ENCODE results near the gene DPH3.

DPH3 gene

DNA sequence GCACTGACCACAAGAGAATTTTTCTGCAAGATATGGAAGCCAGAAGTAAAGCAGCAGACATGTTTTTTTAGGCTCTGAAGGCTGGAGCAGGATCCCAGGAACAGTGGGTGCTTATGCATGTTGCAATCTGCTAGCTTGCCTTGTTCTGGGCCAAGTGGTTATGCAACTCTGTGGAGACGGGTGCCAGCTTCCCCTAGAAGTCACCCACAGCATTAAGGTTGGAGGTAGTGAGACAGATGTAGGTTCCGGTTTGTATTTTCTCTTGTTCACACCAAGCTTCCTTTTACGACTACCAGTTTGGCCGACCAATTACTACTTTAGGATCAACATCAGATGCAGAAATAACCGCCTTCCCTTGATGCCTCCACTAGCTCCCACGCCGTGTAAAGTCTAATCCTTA, 11.1 kb downstream of the DPH3 start:
- DNase-seq: no peak

DNA sequence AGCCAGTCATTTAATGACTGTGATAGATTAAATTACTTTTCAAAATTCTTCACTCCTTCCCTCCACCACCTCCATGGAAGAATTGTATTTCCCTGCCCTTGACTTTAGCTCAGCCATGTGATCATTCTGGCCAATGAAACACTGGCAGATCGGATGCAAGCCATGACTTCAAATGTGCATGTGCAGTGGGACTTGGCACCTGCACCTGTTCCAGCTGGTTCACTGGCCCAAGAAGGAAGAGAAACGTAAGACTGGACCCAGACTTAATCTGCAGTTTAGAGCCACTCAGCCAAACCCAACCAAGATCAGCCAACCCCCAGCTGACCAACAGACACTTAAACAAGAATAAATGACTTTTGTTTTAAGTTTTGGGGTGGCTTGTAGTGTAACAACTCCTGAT, 11.8 kb downstream of the DPH3 start:
- no peak for DNase-seq

DNA sequence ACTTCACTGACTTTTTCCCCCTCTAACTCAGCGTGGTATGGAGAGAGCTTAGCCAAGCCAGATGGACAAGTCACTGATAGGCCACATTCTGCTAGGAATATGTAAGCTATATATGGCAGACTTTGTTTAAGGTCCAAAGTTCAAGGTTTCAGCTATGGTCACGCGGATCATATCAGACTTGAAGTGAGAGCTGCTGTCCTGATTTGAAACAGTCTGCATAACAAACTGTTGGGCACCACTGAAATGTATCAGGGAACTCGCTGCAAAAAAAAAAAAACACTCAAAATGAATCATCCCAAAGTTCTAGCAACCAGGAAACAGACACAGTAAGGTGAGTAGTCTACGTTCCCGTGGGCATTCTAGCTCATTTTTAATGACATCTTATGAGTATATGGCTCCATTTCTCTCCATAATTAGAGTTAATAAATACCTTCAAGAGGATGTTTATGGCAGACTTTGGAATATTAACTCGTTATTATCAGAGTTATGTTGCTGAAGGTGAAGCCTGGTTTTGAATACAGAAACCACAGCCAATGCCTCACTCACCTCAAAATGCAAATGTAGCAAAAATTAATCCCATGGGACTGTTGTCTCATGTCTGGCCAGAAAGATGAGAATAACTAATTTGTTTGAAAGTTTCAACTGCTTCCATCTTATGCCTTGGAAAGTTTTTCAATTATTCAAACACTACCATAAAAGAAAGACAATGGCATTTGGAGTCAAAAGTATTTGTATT, 12.3 kb downstream of the DPH3 start:
- DNase-seq: no peak

DNA sequence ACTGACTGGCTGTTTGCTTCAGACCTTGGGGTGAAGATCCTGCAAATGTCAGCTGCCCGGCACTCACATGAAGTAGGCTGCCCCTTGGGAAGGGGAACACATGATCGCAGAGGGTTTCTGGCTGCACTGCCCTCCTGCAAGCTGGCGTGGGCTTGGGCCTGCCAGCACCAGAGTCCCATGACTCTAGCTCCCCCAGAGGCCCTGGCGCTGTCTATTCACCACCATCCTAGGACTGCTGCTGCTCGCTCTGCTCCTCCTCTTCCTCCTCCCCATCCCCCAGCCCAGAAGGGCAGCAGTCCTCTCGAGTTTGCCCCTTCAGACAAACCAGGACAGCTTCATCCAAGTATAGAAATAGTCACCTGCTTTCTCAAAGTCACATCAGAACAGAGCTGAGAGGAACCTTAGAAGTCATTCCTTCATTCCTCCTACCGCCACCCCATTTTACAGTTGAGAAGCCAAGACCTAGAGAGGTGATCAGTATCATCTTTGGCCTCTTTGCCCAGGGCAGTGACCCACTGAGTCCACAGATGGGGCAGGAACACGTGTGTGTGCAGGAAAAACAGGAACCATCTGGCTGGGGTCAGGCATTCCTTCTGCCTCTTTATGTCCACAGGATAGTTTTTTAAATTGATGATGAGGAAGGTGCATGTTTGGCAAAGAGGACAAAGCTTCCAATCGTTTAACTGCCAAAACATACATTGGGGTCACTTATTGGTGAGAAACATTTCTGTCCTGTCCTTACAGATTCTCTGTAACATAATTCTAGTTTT, 13.2 kb downstream of the DPH3 start:
- no peak for DNase-seq

DNA sequence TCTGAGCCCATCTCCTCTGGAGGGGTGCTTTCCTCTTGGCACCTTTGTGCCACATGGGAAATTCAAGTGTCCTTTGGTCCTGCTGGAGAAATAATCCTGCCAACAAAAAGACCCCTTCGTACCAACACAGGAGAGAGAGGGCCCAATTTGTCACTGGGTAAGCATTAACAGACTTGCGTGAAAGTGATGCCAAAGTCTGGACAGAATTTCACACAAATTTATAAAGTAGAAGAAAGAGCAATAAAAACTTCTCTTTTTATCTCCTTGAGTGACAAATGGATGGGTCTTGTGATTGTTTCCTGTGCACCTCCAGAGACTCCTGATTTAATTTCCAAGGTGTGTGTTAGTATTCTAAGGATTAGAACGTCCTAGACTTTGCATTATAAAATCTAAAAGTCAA, 14.9 kb downstream of the DPH3 start:
- no peak for DNase-seq

DNA sequence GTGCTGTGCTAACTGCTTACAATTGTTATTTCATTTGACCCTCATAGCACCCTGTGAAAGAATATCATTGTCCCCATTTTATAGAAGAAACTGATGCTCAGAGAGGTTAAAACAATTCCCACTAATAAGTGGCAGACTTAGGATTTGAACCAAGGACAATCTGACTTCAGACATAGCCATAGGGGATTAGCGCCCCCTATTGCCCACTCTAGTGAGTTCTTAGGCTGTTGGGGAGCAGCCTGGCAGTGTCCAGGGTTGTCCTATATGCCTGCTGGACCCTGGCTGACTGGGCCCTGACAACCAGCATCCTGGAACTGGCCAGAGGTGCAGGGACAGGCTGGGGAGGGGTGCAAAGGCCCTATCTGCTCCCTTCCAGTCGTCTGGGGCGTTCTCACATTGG, 15.4 kb downstream of the DPH3 start:
- DNase-seq: peak in 1 of 2 experiments; percentile 43

DNA sequence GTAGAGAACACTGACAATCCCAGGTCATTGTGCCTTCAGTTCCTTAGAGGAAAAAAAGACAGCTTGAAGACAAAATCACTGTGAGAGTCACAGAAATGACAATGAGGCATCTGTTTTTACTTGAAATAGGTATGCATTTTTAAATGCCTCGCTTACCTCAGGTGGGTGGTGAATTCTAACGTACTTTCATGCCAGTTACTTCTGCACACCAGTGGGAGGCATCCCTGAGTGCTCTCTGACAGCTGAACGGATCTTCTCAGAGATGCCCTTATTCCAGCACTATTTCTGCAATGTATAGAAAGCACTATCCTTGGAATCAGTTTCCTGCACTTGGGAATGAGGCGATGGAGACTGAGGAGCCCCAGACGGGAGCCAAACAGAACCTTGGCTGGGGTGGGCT, 16.2 kb downstream of the DPH3 start:
- no peak for DNase-seq

DNA sequence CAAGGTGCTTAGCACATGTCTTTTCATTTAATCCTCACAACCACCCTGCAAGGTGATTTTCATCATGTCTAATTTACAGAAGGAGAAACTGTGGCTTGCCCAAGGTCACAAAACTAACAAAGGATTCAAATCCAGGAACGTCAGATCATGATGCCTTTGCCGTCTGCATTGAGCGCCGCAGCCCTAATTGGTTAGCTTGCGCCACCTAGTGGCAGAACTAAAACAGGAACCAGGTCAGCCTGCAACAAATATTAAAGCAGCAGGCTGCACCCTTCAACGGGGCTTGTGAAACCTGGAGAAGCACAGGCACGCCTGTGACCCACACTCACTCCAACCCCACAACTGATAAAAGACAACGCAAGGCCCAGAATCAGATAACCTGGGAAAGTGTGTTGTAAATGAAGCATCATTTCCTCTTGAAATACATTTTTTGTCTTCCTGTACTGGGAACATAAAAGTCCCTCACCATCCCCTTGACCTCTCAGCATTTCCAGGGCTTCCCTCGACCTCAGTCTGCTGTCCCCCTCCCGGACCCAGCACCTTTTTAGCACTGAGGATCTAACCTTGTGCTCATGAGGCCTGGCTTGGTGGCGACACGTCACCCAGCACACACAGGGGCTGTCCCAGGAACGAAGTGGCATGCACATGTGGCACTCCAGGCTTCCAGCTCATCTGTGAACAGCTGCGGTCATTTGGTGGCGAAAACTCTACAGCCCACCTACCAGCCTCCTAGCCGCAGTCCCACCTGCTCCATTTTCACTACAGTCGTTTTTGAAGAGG, 17.3 kb downstream of the DPH3 start:
- DNase-seq: peak; percentile 83 to 84

DNA sequence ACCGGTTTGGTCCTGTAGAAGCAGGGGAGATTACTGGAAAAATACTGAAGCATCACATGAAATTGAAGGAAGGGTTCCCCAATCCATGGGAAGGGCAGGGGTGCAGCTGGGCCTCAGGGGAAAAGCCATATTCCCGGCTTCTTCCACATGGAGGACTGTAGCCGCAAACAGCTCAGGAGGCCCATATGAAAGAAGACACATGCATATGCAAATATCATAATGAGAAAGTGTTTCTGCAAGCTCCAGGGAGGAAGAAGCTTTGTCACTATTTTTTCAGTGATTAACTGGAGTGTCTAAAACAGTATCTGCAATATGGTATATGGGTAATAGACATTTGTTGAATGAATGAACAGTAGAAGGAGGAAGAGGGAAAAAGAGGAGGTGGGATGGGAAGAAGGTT, 19.1 kb downstream of the DPH3 start:
- no peak for DNase-seq

DNA sequence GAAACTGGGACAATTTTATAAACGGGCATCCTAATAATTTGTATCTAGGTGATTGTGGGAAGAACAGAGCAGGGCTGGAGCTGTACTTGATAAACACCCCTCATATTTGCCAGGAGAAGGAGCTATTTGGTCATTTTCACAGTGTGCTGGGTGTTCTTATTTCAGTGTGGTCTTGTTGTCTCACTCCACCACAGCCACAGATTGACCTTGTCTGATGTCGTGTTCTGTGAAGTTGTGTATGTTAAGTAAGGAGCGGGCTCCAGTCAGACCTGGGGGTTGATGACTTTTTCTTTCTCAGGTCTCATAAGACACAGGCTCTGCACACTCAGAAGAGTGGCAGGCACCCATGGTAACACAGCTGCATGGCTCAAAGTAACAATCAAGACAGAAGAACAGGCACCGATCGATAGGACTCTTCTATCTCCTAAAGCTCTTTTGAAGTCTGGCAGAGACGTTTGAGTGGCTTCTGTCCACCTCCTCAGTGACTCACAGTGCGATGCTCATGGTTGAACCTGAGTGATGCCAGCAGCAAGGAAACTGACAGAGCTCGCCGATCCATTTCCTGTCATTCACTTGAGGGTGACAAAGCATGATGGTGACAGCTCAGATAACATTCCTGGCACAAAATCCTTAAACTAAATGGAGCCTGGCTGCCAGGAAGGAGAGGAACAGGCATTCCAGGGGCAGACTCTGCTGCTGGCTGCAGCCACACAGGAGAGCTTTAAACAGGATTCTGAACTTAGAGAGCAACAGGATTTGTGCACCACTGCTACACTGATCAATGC, 20.8 kb downstream of the DPH3 start:
- DNase-seq: no peak

DNA sequence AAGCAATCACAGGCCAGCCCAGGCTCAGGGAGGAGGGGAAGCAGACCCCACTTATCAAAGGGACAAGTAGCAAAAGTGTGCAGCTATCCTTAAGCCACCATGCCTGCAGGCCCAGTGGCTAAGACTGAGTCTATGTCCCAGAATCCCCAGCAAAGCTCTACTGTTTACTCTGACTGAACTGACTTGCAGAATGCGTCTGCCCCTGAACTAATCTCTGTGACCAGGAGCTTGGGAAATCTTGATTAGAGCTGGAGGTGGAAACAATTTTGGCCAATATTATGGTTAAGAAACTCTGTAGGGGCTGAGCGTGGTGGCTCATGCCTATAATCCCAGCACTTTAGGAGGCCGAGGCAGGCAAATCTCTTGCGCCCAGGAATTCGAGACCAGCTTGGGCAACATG, 22.6 kb downstream of the DPH3 start:
- DNase-seq: no peak

DNA sequence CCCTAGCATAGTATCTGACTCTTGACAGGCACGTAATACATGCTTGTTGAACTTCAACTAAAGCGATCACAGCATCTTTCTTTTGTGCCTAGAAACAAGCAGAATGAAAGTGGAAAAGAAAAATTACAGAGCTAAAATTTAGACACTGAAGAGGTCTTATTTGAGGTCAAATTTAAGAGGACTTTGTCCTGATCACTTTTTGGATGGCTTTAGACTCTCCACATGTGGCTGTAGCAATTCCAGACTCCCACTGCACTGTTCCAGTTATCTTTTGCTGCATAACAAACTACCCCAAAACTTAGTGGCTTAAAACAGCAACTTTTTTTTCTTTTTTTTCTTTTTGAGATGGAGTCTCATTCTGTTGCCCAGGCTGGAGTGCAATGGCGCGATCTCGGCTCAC, 23.5 kb downstream of the DPH3 start:
- no peak for DNase-seq

DNA sequence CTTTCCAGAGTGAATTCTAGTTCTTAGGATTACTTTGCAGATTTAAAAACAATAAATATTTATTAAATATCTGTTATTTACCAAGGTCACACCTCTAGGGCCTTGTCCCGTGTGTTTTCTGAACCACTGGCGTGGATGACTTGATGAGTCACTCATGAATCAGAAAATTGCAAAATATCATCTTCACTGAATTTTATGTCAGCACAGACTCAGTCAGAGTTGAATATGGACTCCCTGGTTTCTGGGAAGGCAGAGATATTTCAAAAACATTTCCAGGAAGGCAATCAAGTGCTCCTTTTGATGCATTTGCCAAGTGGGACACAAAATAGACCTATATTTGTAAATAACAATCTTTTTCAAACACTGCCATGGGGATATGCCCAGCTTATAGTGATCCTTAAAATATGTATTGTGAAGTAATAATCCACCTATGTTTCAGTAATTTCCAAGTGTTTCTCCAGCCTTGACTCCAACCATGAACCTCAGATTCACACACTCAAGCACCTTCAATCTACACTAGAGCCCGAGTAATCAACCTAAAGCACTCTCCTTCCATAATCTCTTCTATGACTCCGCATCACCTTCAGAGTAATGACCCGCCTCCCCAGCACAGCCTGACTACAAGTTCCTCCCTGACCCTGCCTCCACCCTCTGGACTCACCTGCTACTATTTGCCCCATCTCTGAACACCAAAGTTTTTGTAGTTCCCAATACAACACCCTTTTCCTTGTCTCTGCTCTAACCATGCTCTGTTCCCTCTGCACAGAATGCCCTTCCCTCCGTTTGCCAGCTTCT, 24.3 kb downstream of the DPH3 start:
- no peak for DNase-seq

DNA sequence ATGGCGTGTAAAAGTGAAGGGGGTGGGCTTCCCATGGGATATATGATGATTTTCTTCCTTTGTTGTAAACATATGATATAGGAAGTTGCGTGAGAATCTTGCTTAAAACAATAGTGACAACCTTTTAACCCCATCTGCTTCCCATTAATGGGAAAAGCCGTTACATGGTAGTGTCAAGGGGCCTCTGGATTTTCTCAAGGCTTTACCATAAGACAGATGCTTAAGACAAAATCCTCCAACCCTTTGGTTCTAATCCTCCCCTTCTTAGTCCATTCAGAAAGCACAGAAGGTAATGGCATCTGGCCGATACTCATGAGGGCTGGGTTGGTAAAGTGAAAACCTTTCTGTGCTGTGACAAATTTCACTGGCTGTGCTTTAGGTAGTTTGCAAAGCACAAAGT, 25.0 kb downstream of the DPH3 start:
- DNase-seq: no peak

DNA sequence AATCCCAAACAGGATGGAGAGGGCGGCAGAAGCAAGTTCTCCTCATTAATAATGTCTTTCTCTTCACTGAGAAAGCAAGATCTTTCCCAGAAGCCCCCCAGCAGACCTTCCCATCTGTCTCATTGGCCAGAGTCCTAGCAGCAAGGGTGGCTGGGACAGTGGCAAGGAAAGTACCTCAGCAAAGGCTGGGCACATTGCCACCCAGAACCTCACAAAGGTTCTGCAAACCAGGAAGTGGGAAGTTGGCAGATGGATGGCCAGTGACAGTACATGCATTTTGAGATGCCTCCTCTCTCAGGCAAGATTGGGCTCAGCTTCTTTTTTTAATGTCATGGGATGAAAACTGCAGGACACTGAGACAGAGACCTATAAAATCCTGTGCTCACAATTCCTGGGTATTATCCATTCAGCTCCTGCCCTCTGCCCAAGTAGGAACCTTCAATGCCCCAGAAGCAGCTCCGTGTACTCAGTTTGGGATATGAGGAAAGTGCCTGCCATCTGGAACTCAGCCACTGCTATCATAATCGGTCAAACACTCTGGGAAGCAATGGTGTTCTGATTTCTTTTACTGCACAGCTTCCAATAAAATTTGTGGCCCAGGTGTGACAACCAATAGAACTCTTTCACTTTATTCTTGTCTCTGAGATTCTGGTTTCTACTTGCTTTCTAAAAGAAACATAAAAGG, 25.5 kb downstream of the DPH3 start:
- no peak for DNase-seq

DNA sequence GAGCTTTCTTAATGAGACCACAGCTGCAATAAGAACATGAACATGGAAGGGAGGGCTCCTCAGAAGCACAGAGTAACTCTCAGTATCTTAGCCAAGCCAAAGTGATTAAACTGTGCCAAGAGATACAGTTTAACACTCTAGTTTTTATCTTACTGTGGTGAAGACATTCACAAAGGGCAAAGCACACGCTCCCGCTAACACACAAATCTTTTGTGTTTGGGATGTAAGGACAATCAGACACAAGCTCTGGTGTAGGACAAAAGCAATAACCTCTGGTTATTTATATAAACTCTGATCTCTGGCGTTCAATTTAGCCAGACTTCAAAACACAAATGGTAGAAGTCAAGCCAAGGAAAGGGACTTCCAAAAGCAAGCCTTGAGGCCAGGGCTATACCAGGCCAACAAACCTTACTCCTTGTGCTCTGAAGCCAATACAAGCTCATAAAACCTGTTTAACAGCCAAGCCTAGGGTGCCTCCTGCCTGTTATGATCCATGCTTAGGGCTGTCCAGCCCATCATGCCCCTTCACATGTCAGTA, 27.8 kb downstream of the DPH3 start:
- no peak for DNase-seq

DNA sequence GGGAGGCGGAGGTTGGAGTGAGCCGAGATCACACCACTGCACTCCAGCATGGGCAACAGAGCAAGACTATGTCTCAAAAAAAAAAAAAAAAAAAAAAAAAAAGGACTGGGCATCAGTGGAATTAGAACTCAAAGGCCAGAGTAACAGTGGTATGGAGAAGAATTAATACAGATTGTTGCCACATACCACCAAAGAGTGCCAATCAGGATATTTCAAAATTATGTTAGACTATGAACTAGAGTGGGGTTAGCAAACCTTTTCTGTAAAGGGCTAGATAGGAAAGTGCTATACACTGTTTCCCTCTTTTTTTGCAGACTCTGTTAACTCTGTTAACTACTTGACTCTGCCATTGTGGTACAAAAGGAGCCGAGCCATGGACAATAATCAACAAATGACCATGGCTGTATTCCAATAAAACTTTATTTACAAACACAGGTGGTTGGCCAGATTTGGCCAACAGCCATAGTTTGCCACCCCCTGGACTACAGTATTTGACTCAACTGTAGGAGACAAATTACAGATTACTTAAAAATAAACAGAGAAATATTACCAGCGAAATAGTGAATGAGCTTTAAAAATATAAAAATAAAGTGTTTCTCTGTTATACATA, 28.6 kb downstream of the DPH3 start:
- no peak for DNase-seq

DNA sequence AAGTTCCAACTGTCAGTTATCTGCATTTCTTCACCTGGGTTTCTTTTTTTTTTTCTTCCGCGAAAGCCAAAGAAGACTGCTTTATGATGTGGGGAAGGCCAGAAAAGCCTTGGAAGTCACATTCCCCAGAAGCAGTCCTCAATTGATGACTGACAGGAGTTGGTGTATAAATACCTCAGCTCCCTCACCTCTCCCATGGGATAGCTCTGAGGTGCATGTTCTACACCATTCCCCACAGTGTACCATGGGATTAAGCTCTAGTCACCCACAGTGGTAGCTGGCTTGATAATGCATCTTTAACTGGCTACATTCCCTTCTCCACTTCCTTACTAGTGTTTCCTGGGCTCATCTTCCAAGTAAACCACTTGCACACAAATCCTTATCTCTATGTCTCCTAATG, 30.5 kb downstream of the DPH3 start:
- no peak for DNase-seq

DNA sequence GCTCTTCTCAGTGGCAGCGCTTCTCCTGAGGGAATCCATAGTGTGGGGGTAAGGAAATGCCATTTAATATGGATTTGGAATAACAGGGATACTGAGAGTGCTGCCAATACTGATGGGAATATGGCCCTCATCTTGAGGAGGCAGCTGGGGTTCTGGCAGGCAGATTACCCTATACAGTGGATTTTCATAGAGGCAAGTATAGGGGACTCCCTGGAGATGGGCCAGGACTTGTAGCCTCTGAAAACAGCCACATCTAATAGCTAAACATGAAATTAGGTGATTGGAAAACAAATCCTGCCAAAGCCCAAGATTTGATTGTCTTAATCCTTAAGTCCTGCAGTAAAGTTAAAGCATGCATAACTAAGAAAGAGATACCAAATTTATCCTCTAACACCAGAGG, 30.9 kb downstream of the DPH3 start:
- DNase-seq: no peak

DNA sequence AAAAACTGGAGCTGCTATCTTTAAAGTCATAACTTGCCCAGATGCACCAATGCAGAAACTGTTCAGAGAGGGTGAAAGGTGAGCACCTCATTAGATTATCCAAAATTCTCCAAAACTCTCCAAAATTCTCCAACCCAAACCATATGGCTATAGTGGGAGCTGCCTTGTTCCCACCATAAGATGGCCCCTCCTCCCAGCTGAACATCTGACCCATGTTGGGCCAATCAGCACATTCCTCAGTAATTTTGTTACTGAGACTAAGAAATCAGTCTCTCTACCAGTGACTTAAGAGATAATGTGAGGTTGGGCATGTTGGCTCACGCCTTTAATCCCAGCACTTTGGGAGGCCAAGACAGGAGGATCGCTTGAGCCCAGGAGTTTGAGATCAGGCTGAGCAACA, 32.8 kb downstream of the DPH3 start:
- no peak for DNase-seq

DNA sequence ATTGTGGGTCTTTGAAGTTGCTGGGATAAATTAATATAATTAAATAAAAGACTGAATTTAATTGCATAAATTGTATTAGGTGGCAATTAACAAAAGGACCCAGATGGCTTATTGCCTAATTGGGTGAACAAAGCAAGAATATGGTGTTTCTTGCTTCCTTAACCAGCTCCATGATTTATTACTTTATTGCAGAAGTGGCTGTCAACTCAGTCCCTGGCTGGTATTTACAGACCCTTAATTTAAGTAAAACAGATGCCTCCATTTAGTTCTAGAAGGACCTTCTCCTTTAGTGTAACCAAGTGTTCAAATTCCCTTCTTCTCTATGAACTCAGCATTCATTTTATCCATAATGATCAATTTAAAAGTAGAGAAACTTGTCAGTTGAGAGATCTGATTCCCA, 35.1 kb downstream of the DPH3 start:
- no peak for DNase-seq
